Tibial nerve (tissue), 4 donors: ENCODE data around the gene CLCF1.

Experiments used
- CTCF ChIP-seq, 5 experiments: fragments of 200-600 bp in 3 of 5; fragments of 450-650 bp in 2 of 5; sonication (generic) in 3 of 5; IDR thresholded peaks; one replicate each; pipeline ENCODE4 v1.5.1; 2016 to 2019; ENCODE audit warnings: antibody characterized with exemption in 5 of 5, mild to moderate bottlenecking in 3 of 5, moderate library complexity in 2 of 5
- EP300 ChIP-seq, 2 donors: sonication (generic); formaldehyde crosslinking; IDR thresholded peaks; one replicate each; pipeline ENCODE4 v1.6.1; 2017; ENCODE audit warnings: antibody characterized with exemption in 2 of 2, mild to moderate bottlenecking in 1 of 2
- POLR2A ChIP-seq, 2 donors: fragments of 450-650 bp; IDR thresholded peaks; one replicate each; pipeline ENCODE4 v1.6.1; 2017; ENCODE audit warnings: antibody characterized with exemption in 2 of 2, mild to moderate bottlenecking in 2 of 2, moderate library complexity in 2 of 2

- peak in 1 of 2 donors; percentile 1 for TF ChIP-seq POLR2A (IDR thresholded peaks at IDR 0.05)
- TF ChIP-seq EP300 (IDR thresholded peaks at IDR 0.05) = peak in 1 of 2 donors; percentile 7
- no peak for TF ChIP-seq CTCF (IDR thresholded peaks at IDR 0.05)
Observed at GRCh38 chr11:67372993-67373647, at the start of gene CLCF1.
